OCI-LY3 (cell line): ENCODE measurements around the gene FAAH2.

Experiments
- H2AFZ ChIP-seq: fragments of 200-600, 300-600 bp; shearing (Covaris generic); 2 replicates; pipeline ENCODE4 v1.6.0; 2014; ENCODE audit warnings: antibody characterized with exemption, low read depth, low read length
- H3K27ac ChIP-seq: fragments of 200-600, 300-600 bp; sonication (generic); 2 replicates; pipeline ENCODE4 v1.5.1; 2014; ENCODE audit warnings: mild to moderate bottlenecking, low read length, moderate library complexity, mixed read lengths
- H3K27me3 ChIP-seq: fragments of 200-600, 300-600 bp; sonication (generic); 2 replicates; pipeline ENCODE4 v1.6.1; 2014; ENCODE audit warnings: low read depth, low read length, mixed read lengths
- H3K36me3 ChIP-seq: fragments of 200-600, 300-600 bp; sonication (generic); replicated peaks from 2 replicates; pipeline ENCODE3; 2014; ENCODE audit warnings: low read depth, low read length, mixed read lengths
- H3K4me1 ChIP-seq: fragments of 300-600, 200-600 bp; sonication (generic); 2 replicates; pipeline ENCODE4 v1.6.1; 2014; ENCODE audit warnings: low read length, mixed read lengths
- H3K4me2 ChIP-seq: fragments of 200-600, 300-600 bp; sonication (generic); 2 replicates; pipeline ENCODE4 v1.6.1; 2014; ENCODE audit warnings: low read length, mixed read lengths
- H3K4me3 ChIP-seq: fragments of 300-600, 200-600 bp; sonication (generic); 2 replicates; pipeline ENCODE4 v1.5.1; 2014; ENCODE audit warnings: antibody characterized with exemption, mild to moderate bottlenecking, low read length, moderate library complexity
- H3K79me2 ChIP-seq: fragments of 300-600, 200-600 bp; shearing (Covaris generic); 2 replicates; pipeline ENCODE4 v1.6.1; 2014; ENCODE audit warnings: mild to moderate bottlenecking, low read length, mixed read lengths
- H3K9ac ChIP-seq: fragments of 300-600, 200-600 bp; shearing (Covaris generic); 2 replicates; pipeline ENCODE4 v1.6.0; 2014; ENCODE audit warnings: mild to moderate bottlenecking, low read length, moderate library complexity
- H3K9me3 ChIP-seq: fragments of 200-600, 300-600 bp; shearing (Covaris generic); 2 replicates; pipeline ENCODE4 v1.6.1; 2014; ENCODE audit warnings: low read length, mixed read lengths; ENCODE audit not compliant: insufficient read depth
- H4K20me1 ChIP-seq: fragments of 200-600, 300-600 bp; sonication (generic); 2 replicates; pipeline ENCODE4 v1.6.1; 2016; ENCODE audit warnings: low read length, mixed read lengths; ENCODE audit not compliant: insufficient read depth
- EZH2phosphoT487 ChIP-seq: fragments of 200-600 bp; shearing (Covaris generic); IDR thresholded peaks from 2 replicates; pipeline ENCODE4 v1.6.1; 2018; ENCODE audit warnings: antibody characterized with exemption, mixed run types, low read depth
- TF ChIP-seq, protein P1 (sequence below): fragments of 200-600, 300-600 bp; sonication (generic); IDR thresholded peaks from 2 replicates; pipeline ENCODE4 v1.5.1; 2014; ENCODE audit warnings: antibody characterized with exemption, low read length, low read depth

FAAH2 gene

DNA sequence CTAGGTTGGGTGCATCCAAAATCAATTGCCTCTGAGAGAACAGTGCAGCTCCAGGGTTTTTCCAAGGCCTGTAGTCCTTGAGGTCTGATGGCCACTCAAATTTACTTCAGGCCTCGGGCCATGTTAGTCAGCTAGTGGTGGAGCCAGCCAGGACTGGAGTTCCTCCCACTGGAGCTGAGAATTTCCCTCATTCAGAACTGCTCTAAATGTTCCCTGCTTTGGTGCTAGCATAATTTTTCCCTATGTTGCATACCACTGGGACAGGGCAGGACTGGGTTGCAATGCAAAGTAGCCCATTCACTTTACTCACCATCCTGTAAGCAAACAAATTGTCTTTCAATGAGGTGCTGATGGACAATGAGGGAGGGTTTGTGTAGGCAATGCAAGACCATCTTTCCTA is 159.3 kb downstream of the FAAH2 start:
- Histone ChIP-seq H4K20me1 (no peaks in the 10 kb centered on the region), H2AFZ (no peak overlapping the region), H3K9ac (no peak overlapping the region), H3K4me1 (no peaks in the 10 kb centered on the region), H3K79me2 (no peaks in the 10 kb centered on the region), H3K27ac (no peak overlapping the region), H3K9me3 (no peaks in the 10 kb centered on the region), H3K4me3 (no peak overlapping the region), H3K4me2 (no peak overlapping the region), H3K27me3 (no peaks in the 10 kb centered on the region), H3K36me3 (no peaks in the 10 kb centered on the region)
- no peak for TF ChIP-seq EZH2phosphoT487
- TF ChIP-seq, protein P1, sequence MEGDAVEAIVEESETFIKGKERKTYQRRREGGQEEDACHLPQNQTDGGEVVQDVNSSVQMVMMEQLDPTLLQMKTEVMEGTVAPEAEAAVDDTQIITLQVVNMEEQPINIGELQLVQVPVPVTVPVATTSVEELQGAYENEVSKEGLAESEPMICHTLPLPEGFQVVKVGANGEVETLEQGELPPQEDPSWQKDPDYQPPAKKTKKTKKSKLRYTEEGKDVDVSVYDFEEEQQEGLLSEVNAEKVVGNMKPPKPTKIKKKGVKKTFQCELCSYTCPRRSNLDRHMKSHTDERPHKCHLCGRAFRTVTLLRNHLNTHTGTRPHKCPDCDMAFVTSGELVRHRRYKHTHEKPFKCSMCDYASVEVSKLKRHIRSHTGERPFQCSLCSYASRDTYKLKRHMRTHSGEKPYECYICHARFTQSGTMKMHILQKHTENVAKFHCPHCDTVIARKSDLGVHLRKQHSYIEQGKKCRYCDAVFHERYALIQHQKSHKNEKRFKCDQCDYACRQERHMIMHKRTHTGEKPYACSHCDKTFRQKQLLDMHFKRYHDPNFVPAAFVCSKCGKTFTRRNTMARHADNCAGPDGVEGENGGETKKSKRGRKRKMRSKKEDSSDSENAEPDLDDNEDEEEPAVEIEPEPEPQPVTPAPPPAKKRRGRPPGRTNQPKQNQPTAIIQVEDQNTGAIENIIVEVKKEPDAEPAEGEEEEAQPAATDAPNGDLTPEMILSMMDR: no peak

DNA sequence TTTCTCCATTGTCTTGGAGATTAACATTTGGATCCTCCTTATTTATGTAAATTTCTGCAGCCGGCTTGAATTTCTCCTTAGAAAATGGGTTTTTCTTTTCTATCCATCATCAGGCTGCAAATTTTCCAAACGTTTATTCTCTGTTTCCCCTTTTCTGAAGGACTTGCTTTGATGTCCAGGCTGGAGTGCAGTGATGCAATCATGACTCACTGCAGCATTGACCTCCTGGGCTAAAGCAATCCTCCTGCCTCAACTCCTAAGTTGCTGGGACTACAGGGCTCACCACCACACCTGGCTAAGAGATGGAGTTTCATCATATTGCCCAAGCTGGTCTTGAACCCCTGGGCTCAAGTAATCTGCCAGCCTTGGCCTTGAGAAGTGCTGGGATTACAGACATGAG is 161.3 kb downstream of the FAAH2 start:
- Histone ChIP-seq H2AFZ (no peak overlapping the region), H3K27me3 (no peaks in the 10 kb centered on the region), H3K4me1 (no peaks in the 10 kb centered on the region), H3K4me3 (no peak overlapping the region), H3K9ac (no peak overlapping the region), H4K20me1 (no peaks in the 10 kb centered on the region), H3K9me3 (no peaks in the 10 kb centered on the region), H3K27ac (no peak overlapping the region), H3K4me2 (no peak overlapping the region), H3K79me2 (no peaks in the 10 kb centered on the region), H3K36me3 (no peaks in the 10 kb centered on the region)
- TF ChIP-seq EZH2phosphoT487: no peak
- TF ChIP-seq, protein P1: no peak

DNA sequence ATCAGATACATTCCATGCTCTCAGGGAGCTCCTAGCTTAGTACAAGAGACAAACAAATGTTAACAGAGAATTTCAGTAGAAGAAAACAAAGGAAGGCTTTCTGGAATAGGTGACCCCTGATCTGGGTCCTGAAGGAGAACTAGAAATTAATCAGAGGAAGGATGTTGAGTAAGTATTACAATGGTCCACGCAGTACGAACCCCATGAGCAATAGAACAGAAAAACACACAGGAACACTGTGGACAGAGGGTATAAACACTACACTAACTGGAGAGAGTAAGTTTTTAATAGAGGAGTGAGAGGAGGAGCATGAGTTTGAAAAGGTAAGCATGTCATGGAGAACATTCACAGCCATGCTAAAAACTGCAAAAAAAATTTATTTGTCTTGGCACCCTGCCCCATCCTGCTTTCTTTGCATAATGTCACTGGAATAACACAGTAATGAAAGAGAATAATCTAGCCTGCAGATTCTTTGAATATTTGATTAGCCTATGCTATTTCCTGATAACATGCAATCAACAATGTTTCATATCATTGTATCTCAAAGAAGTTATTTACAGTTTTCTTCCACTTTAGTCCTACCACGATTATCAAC is 165.0 kb downstream of the FAAH2 start:
- H3K4me3 ChIP-seq: no peak overlapping the region
- no peaks in the 10 kb centered on the region for H3K4me1 ChIP-seq
- H3K27ac ChIP-seq: no peak overlapping the region
- no peaks in the 10 kb centered on the region for H3K9me3 ChIP-seq
- no peaks in the 10 kb centered on the region for H4K20me1 ChIP-seq
- H3K79me2 ChIP-seq: no peaks in the 10 kb centered on the region
- H2AFZ ChIP-seq: no peak overlapping the region
- no peak overlapping the region for H3K4me2 ChIP-seq
- H3K27me3 ChIP-seq: no peaks in the 10 kb centered on the region
- TF ChIP-seq EZH2phosphoT487: no peak
- TF ChIP-seq, protein P1: no peak
- H3K9ac ChIP-seq: no peak overlapping the region
- H3K36me3 ChIP-seq: no peaks in the 10 kb centered on the region

DNA sequence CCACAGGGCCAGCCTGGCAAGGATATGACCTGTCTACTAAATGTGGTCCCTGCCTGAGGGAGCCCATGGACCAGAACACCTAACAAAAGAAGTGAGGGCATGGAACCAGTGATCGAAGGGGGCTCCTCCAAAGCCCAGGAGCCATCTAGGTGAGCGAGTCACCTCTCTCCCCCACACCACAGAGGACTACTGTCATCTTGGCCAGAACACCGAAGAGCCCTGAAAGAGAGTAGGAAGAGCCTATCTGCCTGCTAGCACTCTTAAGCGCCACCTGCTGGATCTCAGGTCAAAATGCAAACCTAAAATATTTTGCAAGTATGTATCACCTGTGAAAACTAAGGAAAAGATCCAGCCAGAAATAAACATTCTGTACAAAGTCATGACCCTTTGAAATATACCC is 167.4 kb downstream of the FAAH2 start:
- no peaks in the 10 kb centered on the region for H3K4me1 ChIP-seq
- H2AFZ ChIP-seq: 0 out of 2 replicates have a peak overlapping the region, but pooled peaks have one; percentile 77
- H3K4me2 ChIP-seq: peak overlapping the region; percentile 33; the same call in 1 of the 2 replicates
- no peaks in the 10 kb centered on the region for H3K9me3 ChIP-seq
- H3K9ac ChIP-seq: no peak overlapping the region
- no peaks in the 10 kb centered on the region for H3K79me2 ChIP-seq
- no peaks in the 10 kb centered on the region for H3K36me3 ChIP-seq
- TF ChIP-seq EZH2phosphoT487: no peak
- TF ChIP-seq, protein P1: peak; percentile 63
- no peak overlapping the region for H3K4me3 ChIP-seq
- H3K27ac ChIP-seq: no peak overlapping the region
- no peaks in the 10 kb centered on the region for H4K20me1 ChIP-seq
- no peaks in the 10 kb centered on the region for H3K27me3 ChIP-seq
